Osteocyte (in vitro differentiated cells): Measurements from ENCODE around the gene CDCA8. TPM values are rescaled to one million over a fixed set of nuclear protein-coding genes. Genes with fewer than 3 reads are reported as not detected.
A peak's percentile ranks its signal among the peaks of the same experiment; 100 is the strongest.

ENCODE experiments used
- DNase-seq: peaks from one replicate; pipeline ENCODE4 v3.0.0; 2021; ENCODE audit warnings: mixed read lengths; ENCODE audit not compliant: unreplicated experiment; ENCODE audit errors: extremely low spot score
- H3K27ac Mint-ChIP-seq: one replicate; pipeline ENCODE4 v1.8.0; 2021; ENCODE audit warnings: mild to moderate bottlenecking, mixed read lengths; ENCODE audit not compliant: unreplicated experiment
- H3K27me3 Mint-ChIP-seq: one replicate; pipeline ENCODE4 v1.8.0; 2021; ENCODE audit warnings: mixed read lengths; ENCODE audit not compliant: unreplicated experiment
- H3K36me3 Mint-ChIP-seq: one replicate; pipeline ENCODE4 v1.8.0; 2021; ENCODE audit warnings: mixed read lengths; ENCODE audit not compliant: unreplicated experiment
- H3K4me1 Mint-ChIP-seq: one replicate; pipeline ENCODE4 v1.8.0; 2021; ENCODE audit warnings: mixed read lengths; ENCODE audit not compliant: unreplicated experiment
- H3K4me3 Mint-ChIP-seq: one replicate; pipeline ENCODE4 v1.8.0; 2021; ENCODE audit warnings: mild to moderate bottlenecking, moderate library complexity, mixed read lengths; ENCODE audit not compliant: unreplicated experiment
- H3K9me3 Mint-ChIP-seq: one replicate; pipeline ENCODE4 v1.8.0; 2021; ENCODE audit warnings: mixed read lengths; ENCODE audit not compliant: unreplicated experiment
- total RNA-seq: library from RNA; stranded (reverse); gene quantifications from 2 replicates; pipeline ENCODE4 v1.2.1, GENCODE V29; 2021
- TF ChIP-seq, protein P1 (sequence below): fragments of 200-600 bp; sonication (generic); IDR thresholded peaks from 2 replicates; pipeline ENCODE4 v1.5.0; 2021; ENCODE audit warnings: antibody characterized with exemption, mild to moderate bottlenecking, moderate library complexity

The CDCA8 gene
- total RNA-seq, 1 donor from 2014 or later: 7.6 TPM

DNA sequence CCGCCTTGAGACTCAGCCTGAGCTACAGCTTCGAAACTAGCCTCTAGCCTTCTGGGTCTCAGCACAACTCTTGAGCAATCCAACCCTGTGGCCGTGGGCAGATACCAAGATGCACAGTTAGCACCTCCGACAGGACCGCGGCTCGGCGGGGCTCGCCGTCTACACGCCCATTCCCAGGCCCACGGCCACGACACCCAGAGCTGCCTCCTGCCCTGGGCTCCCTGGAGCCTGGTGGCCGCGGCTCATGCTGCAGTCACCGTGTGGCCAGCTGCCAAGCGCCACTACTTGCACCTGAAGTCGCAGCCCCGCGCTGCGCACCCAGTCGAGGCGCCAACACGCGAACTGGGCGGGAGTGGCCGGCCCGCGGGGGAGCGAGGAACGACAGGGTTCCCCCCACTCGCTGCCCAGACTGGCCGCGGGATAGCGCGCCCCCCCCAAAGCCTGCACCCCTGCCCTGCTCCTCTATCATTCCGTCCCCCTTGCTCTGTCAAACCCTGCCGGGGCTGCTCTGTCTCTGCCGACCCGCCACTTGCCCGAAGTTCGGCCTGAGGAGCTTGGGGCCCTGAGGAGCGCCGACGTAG, 729 bp upstream of the CDCA8 start:
- TF ChIP-seq, protein P1, sequence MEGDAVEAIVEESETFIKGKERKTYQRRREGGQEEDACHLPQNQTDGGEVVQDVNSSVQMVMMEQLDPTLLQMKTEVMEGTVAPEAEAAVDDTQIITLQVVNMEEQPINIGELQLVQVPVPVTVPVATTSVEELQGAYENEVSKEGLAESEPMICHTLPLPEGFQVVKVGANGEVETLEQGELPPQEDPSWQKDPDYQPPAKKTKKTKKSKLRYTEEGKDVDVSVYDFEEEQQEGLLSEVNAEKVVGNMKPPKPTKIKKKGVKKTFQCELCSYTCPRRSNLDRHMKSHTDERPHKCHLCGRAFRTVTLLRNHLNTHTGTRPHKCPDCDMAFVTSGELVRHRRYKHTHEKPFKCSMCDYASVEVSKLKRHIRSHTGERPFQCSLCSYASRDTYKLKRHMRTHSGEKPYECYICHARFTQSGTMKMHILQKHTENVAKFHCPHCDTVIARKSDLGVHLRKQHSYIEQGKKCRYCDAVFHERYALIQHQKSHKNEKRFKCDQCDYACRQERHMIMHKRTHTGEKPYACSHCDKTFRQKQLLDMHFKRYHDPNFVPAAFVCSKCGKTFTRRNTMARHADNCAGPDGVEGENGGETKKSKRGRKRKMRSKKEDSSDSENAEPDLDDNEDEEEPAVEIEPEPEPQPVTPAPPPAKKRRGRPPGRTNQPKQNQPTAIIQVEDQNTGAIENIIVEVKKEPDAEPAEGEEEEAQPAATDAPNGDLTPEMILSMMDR: no peak
- H3K4me3 Mint-ChIP-seq: peak overlapping the region; percentile 93
- H3K27me3 Mint-ChIP-seq: no peaks in the 10 kb centered on the region
- DNase-seq: no peak
- H3K9me3 Mint-ChIP-seq: no peaks in the 10 kb centered on the region
- H3K4me1 Mint-ChIP-seq: peaks cover 31% of the 10 kb centered on the region
- peaks cover 6% of the 10 kb centered on the region for H3K36me3 Mint-ChIP-seq
- H3K27ac Mint-ChIP-seq: peak overlapping the region; percentile 96

DNA sequence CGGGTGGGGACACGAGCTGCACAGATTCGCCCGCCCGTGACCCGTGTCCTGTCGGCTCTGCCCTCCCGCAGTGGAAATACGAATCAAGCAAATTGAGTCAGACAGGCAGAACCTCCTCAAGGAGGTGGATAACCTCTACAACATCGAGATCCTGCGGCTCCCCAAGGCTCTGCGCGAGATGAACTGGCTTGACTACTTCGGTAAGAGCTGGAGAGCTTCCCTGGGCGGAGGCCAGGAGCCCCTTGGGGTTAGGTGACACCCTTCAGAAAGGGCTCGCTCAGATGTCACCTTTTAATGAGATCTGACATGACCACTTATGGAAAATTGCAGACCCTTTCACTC, 489 bp downstream of the CDCA8 start:
- TF ChIP-seq, protein P1: no peak
- no peaks in the 10 kb centered on the region for H3K27me3 Mint-ChIP-seq
- peaks cover 31% of the 10 kb centered on the region for H3K4me1 Mint-ChIP-seq
- DNase-seq: no peak
- no peaks in the 10 kb centered on the region for H3K9me3 Mint-ChIP-seq
- peak overlapping the region; percentile 57 for H3K27ac Mint-ChIP-seq
- H3K4me3 Mint-ChIP-seq: peak overlapping the region; percentile 93
- H3K36me3 Mint-ChIP-seq: peaks cover 6% of the 10 kb centered on the region

GRCh38 chr1:37697090-37697489, 4.8 kb downstream of the CDCA8 start:
- no peak overlapping the region for H3K4me3 Mint-ChIP-seq
- TF ChIP-seq, protein P1: no peak
- DNase-seq: no peak
- peaks cover 4% of the 10 kb centered on the region for H3K36me3 Mint-ChIP-seq
- no peak overlapping the region for H3K27ac Mint-ChIP-seq
- H3K4me1 Mint-ChIP-seq: peaks cover 3% of the 10 kb centered on the region
- no peaks in the 10 kb centered on the region for H3K9me3 Mint-ChIP-seq
- H3K27me3 Mint-ChIP-seq: no peaks in the 10 kb centered on the region

GRCh38 chr1:37697737-37698136, 5.4 kb downstream of the CDCA8 start:
- peaks cover 7% of the 10 kb centered on the region for H3K36me3 Mint-ChIP-seq
- no peak overlapping the region for H3K4me3 Mint-ChIP-seq
- H3K4me1 Mint-ChIP-seq: peaks cover 2% of the 10 kb centered on the region
- H3K9me3 Mint-ChIP-seq: no peaks in the 10 kb centered on the region
- no peak overlapping the region for H3K27ac Mint-ChIP-seq
- TF ChIP-seq, protein P1: no peak
- DNase-seq: no peak
- no peaks in the 10 kb centered on the region for H3K27me3 Mint-ChIP-seq

- DNase-seq: no peak
- no peaks in the 10 kb centered on the region for H3K9me3 Mint-ChIP-seq
- no peaks in the 10 kb centered on the region for H3K27me3 Mint-ChIP-seq
- H3K27ac Mint-ChIP-seq: no peak overlapping the region
- H3K4me3 Mint-ChIP-seq: no peak overlapping the region
- TF ChIP-seq, protein P1: no peak
- H3K36me3 Mint-ChIP-seq: peaks cover 8% of the 10 kb centered on the region
- peaks cover 2% of the 10 kb centered on the region for H3K4me1 Mint-ChIP-seq
These were observed 6.8 kb downstream of the CDCA8 start for GRCh38 chr1:37699147-37699546.
